Amygdala (tissue), 56 donors: ENCODE measurements around the gene TMBIM4.

Source experiments
- DNase-seq, 56 donors: peaks; one replicate each; lab custom pipeline; 2025; lab: John Stamatoyannopoulos, UW

The TMBIM4 gene

GRCh38 chr12:66143868-66144267 is 25.9 kb downstream of the TMBIM4 start:
- no peak for DNase-seq

- DNase-seq = no peak
Measured at GRCh38 chr12:66142826-66143225, 27.0 kb downstream of the TMBIM4 start.

GRCh38 chr12:66141299-66141698 is 28.5 kb downstream of the TMBIM4 start:
- no peak for DNase-seq

- no peak for DNase-seq
Measured at GRCh38 chr12:66140731-66141130, 29.1 kb downstream of the TMBIM4 start.

- DNase-seq = no peak
Measured at GRCh38 chr12:66139328-66139727, 30.5 kb downstream of the TMBIM4 start.

- DNase-seq = no peak
Measured at GRCh38 chr12:66137937-66138336, 31.9 kb downstream of the TMBIM4 start.

GRCh38 chr12:66132408-66132807 is 37.4 kb downstream of the TMBIM4 start:
- DNase-seq = no peak

- no peak for DNase-seq
Measured at GRCh38 chr12:66131067-66131688, 38.6 kb downstream of the TMBIM4 start.

- DNase-seq = peak; percentile 17 to 89 (median 72)
Measured at GRCh38 chr12:66130267-66131066, 39.3 kb downstream of the TMBIM4 start, which contains the start of gene LLPH. Gene LLPH, minus strand, starts transcription at chr12:66130750. Its CDS starts 1,644 bp downstream, at chr12:66129106.

GRCh38 chr12:66129934-66130266 is 39.9 kb downstream of the TMBIM4 start:
- peak in 1 of 56 donors; percentile 8 for DNase-seq

GRCh38 chr12:66127650-66128049 is 42.1 kb downstream of the TMBIM4 start:
- DNase-seq = no peak

GRCh38 chr12:66120477-66120876 is 49.3 kb downstream of the TMBIM4 start:
- DNase-seq = no peak

GRCh38 chr12:66119870-66120241 is 49.9 kb downstream of the TMBIM4 start:
- DNase-seq = no peak

- DNase-seq = peak in 2 of 56 donors; percentile 1
Measured at GRCh38 chr12:66119229-66119869, 50.4 kb downstream of the TMBIM4 start.

GRCh38 chr12:66118240-66118891 is 51.4 kb downstream of the TMBIM4 start:
- no peak for DNase-seq

- no peak for DNase-seq
Measured at GRCh38 chr12:66117242-66117641, 52.6 kb downstream of the TMBIM4 start.

- DNase-seq = peak in 1 of 56 donors; percentile 0
Measured at GRCh38 chr12:66115071-66115600, 54.7 kb downstream of the TMBIM4 start.

GRCh38 chr12:66113471-66113870 is 56.3 kb downstream of the TMBIM4 start:
- DNase-seq = no peak

GRCh38 chr12:66111605-66112004 is 58.2 kb downstream of the TMBIM4 start:
- no peak for DNase-seq

GRCh38 chr12:66109056-66109455 is 60.7 kb downstream of the TMBIM4 start:
- no peak for DNase-seq

- DNase-seq = no peak
Measured at GRCh38 chr12:66108386-66108785, 61.4 kb downstream of the TMBIM4 start.
